Choroid plexus epithelial cell (primary cell): Measurements from ENCODE around the gene CAB39L.
A peak's percentile ranks its signal among the peaks of the same experiment; 100 is the strongest.

ENCODE experiments used
- DNase-seq: peaks from one replicate; pipeline ENCODE4 v3.0.0-alpha.2; 2010; ENCODE audit warnings: low read depth
- H3K4me3 ChIP-seq: 2 replicates; pipeline ENCODE4 v1.5.1; 2011; ENCODE audit warnings: low read depth, mild to moderate bottlenecking, control low read depth, low read length, moderate library complexity
- TF ChIP-seq, protein P1 (sequence below): conservative IDR thresholded peaks from 2 replicates; pipeline ENCODE4 v1.5.1; 2011; ENCODE audit warnings: low read depth, mild to moderate bottlenecking, control low read depth, inconsistent platforms, low read length, moderate library complexity

Gene CAB39L

DNA sequence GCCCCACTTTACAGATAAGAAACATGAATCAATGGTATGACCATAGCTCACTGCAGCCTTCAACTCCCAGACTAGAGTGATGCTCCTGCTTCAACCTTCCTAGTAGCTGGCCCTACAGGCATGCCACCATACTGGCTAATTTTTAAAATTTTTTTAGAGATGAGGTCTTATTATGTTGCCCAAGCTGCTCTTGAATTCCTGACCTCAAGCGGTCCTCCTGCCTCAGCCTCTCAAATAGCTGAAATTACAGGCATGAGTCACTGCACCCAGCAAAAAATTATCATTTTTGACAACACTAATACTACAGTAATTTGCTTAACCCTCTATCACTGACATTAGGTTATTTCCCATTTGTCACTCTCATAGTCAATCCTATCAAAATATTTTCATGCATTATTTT is 14.7 kb downstream of the CAB39L start:
- H3K4me3 ChIP-seq = no peak overlapping the region
- DNase-seq = no peak
- TF ChIP-seq, protein P1, sequence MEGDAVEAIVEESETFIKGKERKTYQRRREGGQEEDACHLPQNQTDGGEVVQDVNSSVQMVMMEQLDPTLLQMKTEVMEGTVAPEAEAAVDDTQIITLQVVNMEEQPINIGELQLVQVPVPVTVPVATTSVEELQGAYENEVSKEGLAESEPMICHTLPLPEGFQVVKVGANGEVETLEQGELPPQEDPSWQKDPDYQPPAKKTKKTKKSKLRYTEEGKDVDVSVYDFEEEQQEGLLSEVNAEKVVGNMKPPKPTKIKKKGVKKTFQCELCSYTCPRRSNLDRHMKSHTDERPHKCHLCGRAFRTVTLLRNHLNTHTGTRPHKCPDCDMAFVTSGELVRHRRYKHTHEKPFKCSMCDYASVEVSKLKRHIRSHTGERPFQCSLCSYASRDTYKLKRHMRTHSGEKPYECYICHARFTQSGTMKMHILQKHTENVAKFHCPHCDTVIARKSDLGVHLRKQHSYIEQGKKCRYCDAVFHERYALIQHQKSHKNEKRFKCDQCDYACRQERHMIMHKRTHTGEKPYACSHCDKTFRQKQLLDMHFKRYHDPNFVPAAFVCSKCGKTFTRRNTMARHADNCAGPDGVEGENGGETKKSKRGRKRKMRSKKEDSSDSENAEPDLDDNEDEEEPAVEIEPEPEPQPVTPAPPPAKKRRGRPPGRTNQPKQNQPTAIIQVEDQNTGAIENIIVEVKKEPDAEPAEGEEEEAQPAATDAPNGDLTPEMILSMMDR = no peak

DNA sequence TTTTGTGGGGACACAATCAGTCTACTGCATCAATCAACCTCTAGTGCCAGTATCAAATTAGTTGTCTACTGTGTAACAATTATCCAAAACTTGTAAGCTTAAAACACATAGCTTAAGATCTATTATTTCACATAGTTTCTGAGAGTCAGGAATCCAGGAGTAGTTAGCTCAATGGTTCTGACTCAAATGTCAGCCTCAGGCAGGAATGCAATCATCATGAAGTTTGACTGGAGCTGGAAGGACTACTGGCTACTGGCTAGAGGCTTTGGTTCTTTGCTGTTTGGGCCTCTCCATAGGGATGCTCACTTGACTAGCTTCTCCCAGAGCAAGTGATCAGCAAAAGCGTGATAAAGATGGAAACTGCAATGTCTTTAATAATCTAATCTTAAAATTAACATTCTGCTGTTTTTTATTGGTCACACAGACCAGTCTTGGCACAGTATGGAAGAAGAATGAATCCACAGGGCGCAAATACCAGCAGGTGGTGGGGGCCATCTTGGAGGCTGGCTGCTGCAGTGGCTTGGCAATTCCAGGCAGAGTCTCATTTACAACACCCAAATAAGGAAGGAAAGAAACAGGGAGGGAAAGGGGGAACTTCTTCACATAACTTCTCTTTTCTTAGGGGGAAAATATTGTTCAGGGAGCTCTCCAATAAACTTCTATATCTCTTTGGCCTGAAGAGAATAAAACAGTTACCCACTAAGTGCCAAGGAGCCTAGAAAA is 15.7 kb downstream of the CAB39L start:
- no peak for DNase-seq
- TF ChIP-seq, protein P1 = no peak
- no peak overlapping the region for H3K4me3 ChIP-seq

DNA sequence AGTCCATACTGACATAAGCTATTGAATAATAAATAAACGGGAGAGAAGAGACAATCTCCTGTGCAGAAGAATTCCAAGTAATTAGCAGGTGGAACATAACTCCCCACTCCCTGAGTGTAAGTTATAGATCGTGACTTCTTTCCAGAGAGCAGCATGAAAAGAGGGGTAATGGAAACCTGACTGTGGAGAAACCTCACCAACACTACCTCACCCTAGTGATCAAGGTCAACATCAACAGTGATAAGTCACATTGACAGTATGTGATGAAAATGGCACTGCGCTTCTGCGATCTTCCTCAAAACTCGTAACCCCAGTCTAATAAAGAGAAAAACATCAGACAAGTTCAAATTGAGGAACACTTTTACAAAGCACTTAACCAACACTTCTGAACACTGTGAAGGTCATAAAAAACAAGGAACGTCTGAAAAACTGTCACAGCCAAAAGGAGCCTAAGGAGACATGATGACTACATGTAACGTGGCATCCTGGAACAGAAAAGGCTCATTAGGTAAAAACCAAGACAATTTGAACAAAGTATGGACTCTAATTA is 19.8 kb downstream of the CAB39L start:
- TF ChIP-seq, protein P1 = no peak
- H3K4me3 ChIP-seq = no peak overlapping the region
- DNase-seq = no peak

DNA sequence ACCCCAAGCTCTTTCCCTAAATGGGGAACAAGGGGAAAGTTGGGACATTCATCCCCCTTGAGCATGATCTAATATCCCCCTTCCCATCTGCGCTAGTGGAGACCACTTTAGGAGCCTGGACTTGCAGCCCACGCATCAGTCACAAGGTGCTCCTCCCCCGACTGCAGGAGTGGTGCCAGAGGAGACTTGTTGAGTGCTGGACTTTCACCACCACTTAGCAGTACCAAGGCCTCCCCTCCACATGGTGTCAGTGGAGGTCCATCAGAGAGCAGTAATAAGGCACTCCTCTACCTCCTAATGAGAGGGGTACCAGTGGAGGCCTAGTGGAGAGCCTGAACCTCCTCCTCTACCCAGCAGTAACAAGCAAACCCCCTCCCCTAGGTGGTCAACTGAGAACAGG is 22.5 kb downstream of the CAB39L start:
- H3K4me3 ChIP-seq = no peak overlapping the region
- peak; percentile 28 for DNase-seq
- TF ChIP-seq, protein P1 = peak; percentile 30

DNA sequence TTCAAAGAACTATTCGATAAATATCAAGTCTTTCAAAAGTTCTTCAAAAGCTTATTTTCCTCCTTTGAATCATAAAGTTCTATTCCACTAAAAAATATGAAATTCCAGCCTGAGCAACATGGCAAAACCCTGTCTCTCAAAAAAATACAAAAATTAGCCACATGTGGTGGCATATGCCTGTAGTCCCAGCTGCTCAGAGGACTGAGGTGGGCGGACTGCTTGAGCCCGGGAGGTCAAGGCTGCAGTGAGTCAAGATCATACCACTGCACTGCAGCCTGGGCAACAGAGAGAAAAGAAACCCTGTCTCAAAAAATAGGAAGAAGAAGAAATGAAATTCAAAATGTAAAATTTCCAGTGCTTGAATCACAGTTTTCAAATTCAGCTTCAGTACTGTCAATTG is 24.6 kb downstream of the CAB39L start:
- no peak overlapping the region for H3K4me3 ChIP-seq
- peak; percentile 61 for DNase-seq
- TF ChIP-seq, protein P1 = no peak

DNA sequence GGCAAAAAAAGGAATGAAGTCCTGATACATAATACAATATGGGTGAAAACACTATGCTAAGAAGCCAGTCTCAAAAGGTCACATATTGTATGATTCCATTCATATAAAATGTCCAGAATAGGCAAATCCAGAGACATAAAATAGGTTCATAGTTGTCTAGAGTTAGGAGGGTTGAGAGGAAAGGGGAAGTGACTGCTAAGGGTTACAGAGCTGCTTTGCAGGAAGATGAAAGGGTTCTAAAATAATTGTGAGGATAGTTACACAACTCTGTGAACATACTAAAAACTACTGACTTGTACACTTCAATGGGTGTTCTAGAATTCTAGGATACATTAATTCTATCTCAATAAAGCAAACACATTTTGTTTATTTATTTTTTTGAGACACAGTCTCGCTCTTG is 25.7 kb downstream of the CAB39L start:
- DNase-seq = no peak
- TF ChIP-seq, protein P1 = no peak
- H3K4me3 ChIP-seq = no peak overlapping the region

DNA sequence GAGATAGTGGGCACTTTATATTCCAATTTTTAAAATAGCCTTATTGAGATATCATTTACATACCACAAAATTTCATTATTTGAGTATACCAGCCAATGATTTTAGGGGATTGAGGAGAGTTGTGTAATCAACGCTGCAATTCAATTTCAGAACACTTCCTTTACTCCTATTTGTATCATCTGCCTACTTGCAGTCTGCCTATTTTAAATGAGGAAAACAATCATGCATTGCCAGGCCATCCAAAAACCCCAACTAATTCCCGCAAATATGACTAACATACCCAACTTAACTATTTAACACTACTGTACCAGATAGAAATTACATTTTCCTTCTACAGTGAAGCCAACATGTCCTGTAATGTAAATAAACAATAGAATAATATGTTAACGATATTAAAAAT is 26.7 kb downstream of the CAB39L start:
- TF ChIP-seq, protein P1 = no peak
- no peak overlapping the region for H3K4me3 ChIP-seq
- DNase-seq = no peak
